GM18502 (cell line): ENCODE results near the gene CYREN.

Source experiments
- ATAC-seq: cut with Tn5 transposase; IDR thresholded peaks from one replicate; pipeline ENCODE4 v1.9.1; 2021; ENCODE audit warnings: mild to moderate bottlenecking; ENCODE audit not compliant: unreplicated experiment, poor library complexity

Gene CYREN

GRCh38 chr7:135197906-135198655, 27.6 kb upstream of the CYREN start:
- ATAC-seq: no peak

GRCh38 chr7:135197343-135197742, 26.8 kb upstream of the CYREN start:
- ATAC-seq: no peak

- no peak for ATAC-seq
Measured at GRCh38 chr7:135195968-135196629, 25.6 kb upstream of the CYREN start.

GRCh38 chr7:135195156-135195555, 24.6 kb upstream of the CYREN start:
- no peak for ATAC-seq

- no peak for ATAC-seq
Measured at GRCh38 chr7:135194494-135195095, 24.1 kb upstream of the CYREN start.

GRCh38 chr7:135193615-135194081, 23.1 kb upstream of the CYREN start:
- no peak for ATAC-seq

GRCh38 chr7:135192914-135193536, 22.5 kb upstream of the CYREN start:
- ATAC-seq: no peak

- no peak for ATAC-seq
Measured at GRCh38 chr7:135190703-135191102, 20.2 kb upstream of the CYREN start.

GRCh38 chr7:135189961-135190360, 19.5 kb upstream of the CYREN start:
- no peak for ATAC-seq

- ATAC-seq: no peak
Measured at GRCh38 chr7:135189221-135189662, 18.7 kb upstream of the CYREN start.

GRCh38 chr7:135188298-135188984, 17.9 kb upstream of the CYREN start:
- ATAC-seq: peak; percentile 60

GRCh38 chr7:135186841-135187253, 16.3 kb upstream of the CYREN start:
- ATAC-seq: peak; percentile 66

GRCh38 chr7:135186261-135186540, 15.7 kb upstream of the CYREN start:
- ATAC-seq: peak; percentile 7

GRCh38 chr7:135185471-135186260, 15.2 kb upstream of the CYREN start:
- ATAC-seq: no peak

- ATAC-seq: no peak
Measured at GRCh38 chr7:135184254-135184841, 13.8 kb upstream of the CYREN start.

GRCh38 chr7:135183478-135183877, 13.0 kb upstream of the CYREN start:
- ATAC-seq: no peak

- no peak for ATAC-seq
Measured at GRCh38 chr7:135181929-135182678, 11.6 kb upstream of the CYREN start.

GRCh38 chr7:135181261-135181928, 10.9 kb upstream of the CYREN start:
- ATAC-seq: no peak
